ENCODE measurements around the gene RASSF4. TPM values are rescaled to one million over a fixed set of nuclear protein-coding genes. Genes with fewer than 3 reads are reported as not detected.
A peak's percentile ranks its signal among the peaks of the same experiment; 100 is the strongest.

RASSF4 gene
- total RNA-seq, 1 donor from 2014 or later = 2.5 TPM

GRCh38 chr10:44971935-44972757 is 12.5 kb downstream of the RASSF4 start:
- no peak overlapping the region for H3K4me3 Mint-ChIP-seq
- H3K4me1 Mint-ChIP-seq (ENCODE audit: low read depth) = peaks cover 45% of the 10 kb centered on the region
- DNase-seq (ENCODE audit: low spot score) = no peak
- H3K27ac Mint-ChIP-seq = no peak overlapping the region
- H3K9me3 Mint-ChIP-seq = no peaks in the 10 kb centered on the region
- no peaks in the 10 kb centered on the region for H3K27me3 Mint-ChIP-seq (ENCODE audit: insufficient read depth)
- intact Hi-C loops (cut with micrococcal nuclease) = loop anchor here (10.0 kb wide), 1 partner anchor 1053 kb away; no protein-coding TSS in a partner anchor
- no peaks in the 10 kb centered on the region for H3K36me3 Mint-ChIP-seq (ENCODE audit: low read depth)

- peaks cover 40% of the 10 kb centered on the region for H3K4me1 Mint-ChIP-seq (ENCODE audit: low read depth)
- H3K4me3 Mint-ChIP-seq = no peak overlapping the region
- H3K27me3 Mint-ChIP-seq (ENCODE audit: insufficient read depth) = no peaks in the 10 kb centered on the region
- no peak overlapping the region for H3K27ac Mint-ChIP-seq
- intact Hi-C loops (cut with micrococcal nuclease) = loop anchor here (10.0 kb wide), 1 partner anchor 1052 kb away; no protein-coding TSS in a partner anchor
- no peaks in the 10 kb centered on the region for H3K9me3 Mint-ChIP-seq
- no peak for DNase-seq (ENCODE audit: low spot score)
- H3K36me3 Mint-ChIP-seq (ENCODE audit: low read depth) = no peaks in the 10 kb centered on the region
These were observed 13.3 kb downstream of the RASSF4 start for GRCh38 chr10:44972874-44973306.

GRCh38 chr10:44973323-44974081 is 13.9 kb downstream of the RASSF4 start:
- Mint-ChIP-seq H3K27ac (peak overlapping the region; percentile 53), H3K4me3 (peak overlapping the region; percentile 35)

GRCh38 chr10:44974082-44974627 is 14.6 kb downstream of the RASSF4 start:
- H3K27ac Mint-ChIP-seq = no peak overlapping the region
- H3K4me3 Mint-ChIP-seq = peak overlapping the region; percentile 75
- no peaks in the 10 kb centered on the region for H3K27me3 Mint-ChIP-seq (ENCODE audit: insufficient read depth)

More at GRCh38 chr10:44973323-44974081, 13.9 kb downstream of the RASSF4 start:
- intact Hi-C loops (cut with micrococcal nuclease) = loop anchor here (10.0 kb wide), 1 partner anchor 1051 kb away; no protein-coding TSS in a partner anchor
- Mint-ChIP-seq H3K27me3 (ENCODE audit: insufficient read depth) (no peaks in the 10 kb centered on the region), H3K4me1 (ENCODE audit: low read depth) (peaks cover 40% of the 10 kb centered on the region), H3K9me3 (no peaks in the 10 kb centered on the region), H3K36me3 (ENCODE audit: low read depth) (no peaks in the 10 kb centered on the region)
- DNase-seq (ENCODE audit: low spot score) = no peak

DNA sequence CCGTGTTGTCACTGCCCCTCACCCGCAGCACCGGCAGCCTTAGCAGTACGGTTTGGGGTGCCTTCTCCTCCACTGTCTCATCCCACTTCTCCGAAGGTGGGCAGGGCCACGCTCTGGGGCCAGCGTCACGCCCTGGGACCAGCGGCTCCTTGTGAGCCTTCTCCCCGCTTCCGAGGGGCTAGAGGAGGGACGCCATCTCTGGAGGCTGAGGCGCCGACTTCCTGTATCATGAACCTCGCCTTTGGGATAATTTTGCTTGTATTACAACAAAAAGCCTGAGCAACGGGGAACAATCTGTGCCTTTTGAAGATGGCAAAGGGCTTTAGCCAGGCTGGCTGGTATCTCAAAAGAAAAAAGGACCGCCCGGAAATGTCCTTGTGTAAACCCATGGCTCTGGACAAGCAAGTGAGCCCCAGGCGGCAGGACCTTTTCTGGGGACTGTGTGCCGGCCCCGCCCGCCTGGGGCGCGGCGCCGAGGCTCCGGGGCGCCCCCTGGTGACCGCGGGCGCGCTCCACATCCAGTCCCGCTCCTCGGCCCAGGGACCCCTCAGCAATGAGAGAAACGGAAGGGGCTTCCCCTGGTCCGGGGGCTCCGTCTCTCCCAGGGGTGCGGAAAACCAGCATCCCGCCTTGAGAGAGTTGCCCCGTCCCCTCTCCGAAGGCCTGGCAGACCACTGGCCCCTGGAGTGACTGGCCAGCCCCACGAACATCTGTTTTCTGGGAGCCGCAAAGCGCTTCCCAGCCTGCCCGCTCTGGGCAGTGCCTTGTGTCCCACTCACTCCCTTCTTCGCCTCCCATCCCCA is 15.2 kb downstream of the RASSF4 start:
- peaks cover 35% of the 10 kb centered on the region for H3K4me1 Mint-ChIP-seq (ENCODE audit: low read depth)
- intact Hi-C loops (cut with micrococcal nuclease) = loop anchor here (1.0 to 10.0 kb wide), 5 partner anchors 9 to 1050 kb away; partner anchors contain the start of gene RASSF4
- H3K4me3 Mint-ChIP-seq = peak overlapping the region; percentile 75
- H3K9me3 Mint-ChIP-seq = no peaks in the 10 kb centered on the region
- no peaks in the 10 kb centered on the region for H3K27me3 Mint-ChIP-seq (ENCODE audit: insufficient read depth)
- no peaks in the 10 kb centered on the region for H3K36me3 Mint-ChIP-seq (ENCODE audit: low read depth)
- DNase-seq (ENCODE audit: low spot score) = peak; percentile 66
- peak overlapping the region; percentile 40 for H3K27ac Mint-ChIP-seq

More at GRCh38 chr10:44974082-44974627, 14.6 kb downstream of the RASSF4 start:
- Mint-ChIP-seq H3K4me1 (ENCODE audit: low read depth) (peaks cover 40% of the 10 kb centered on the region), H3K9me3 (no peaks in the 10 kb centered on the region), H3K36me3 (ENCODE audit: low read depth) (no peaks in the 10 kb centered on the region)
- no peak for DNase-seq (ENCODE audit: low spot score)
- intact Hi-C loops (cut with micrococcal nuclease) = loop anchor here (10.0 kb wide), 1 partner anchor 1051 kb away; no protein-coding TSS in a partner anchor

- H3K36me3 Mint-ChIP-seq (ENCODE audit: low read depth) = no peaks in the 10 kb centered on the region
- peak overlapping the region; percentile 40 for H3K27ac Mint-ChIP-seq
- peaks cover 39% of the 10 kb centered on the region for H3K4me1 Mint-ChIP-seq (ENCODE audit: low read depth)
- peak overlapping the region; percentile 67 for H3K4me3 Mint-ChIP-seq
- H3K27me3 Mint-ChIP-seq (ENCODE audit: insufficient read depth) = no peaks in the 10 kb centered on the region
- no peaks in the 10 kb centered on the region for H3K9me3 Mint-ChIP-seq
- intact Hi-C loops (cut with micrococcal nuclease) = loop anchor here (1.0 to 10.0 kb wide), 5 partner anchors 9 to 1049 kb away; partner anchors contain the start of gene RASSF4
- DNase-seq (ENCODE audit: low spot score) = no peak
These were observed 16.1 kb downstream of the RASSF4 start for GRCh38 chr10:44975431-44976331.

DNA sequence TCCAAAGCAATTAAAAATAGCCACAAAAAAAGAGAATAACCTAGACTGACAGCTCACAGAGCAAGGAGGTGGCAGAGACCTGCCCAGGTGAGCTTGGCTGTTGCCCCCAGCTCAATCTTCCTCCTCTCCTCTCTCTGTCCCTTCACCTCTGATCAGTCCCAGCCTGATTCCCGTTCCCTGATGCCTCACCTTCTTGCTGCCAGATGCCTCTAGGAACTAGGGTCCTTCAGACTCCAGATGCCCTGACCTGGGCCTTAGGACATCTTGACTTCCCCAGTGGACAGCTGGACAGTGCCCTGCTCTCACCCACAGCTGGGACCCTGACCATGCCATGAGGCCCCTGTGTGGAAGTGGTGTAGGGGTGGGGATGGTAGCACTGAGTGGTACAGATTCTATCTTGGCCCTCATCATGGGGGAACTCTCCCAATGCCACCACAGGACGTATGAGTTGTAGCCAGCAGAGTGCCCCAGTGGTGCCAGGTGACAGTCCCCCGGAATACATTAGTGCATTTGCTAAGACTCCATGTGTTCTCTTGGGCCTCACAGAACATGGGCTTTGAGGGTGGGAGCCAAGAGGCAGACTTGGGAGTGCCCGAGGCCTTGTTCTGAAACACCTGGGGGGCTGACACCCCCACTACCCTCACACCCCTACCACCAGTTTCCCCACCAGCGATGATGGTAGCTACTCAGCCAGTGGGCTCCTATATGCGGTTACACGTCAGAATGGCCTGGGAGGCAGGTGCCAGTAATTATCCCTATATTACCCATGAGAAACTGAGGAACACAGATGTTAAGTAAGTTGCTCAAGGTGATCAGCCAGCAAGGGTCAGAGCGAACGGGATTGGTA is 17.0 kb downstream of the RASSF4 start:
- H3K4me1 Mint-ChIP-seq (ENCODE audit: low read depth) = peaks cover 48% of the 10 kb centered on the region
- no peaks in the 10 kb centered on the region for H3K36me3 Mint-ChIP-seq (ENCODE audit: low read depth)
- no peaks in the 10 kb centered on the region for H3K27me3 Mint-ChIP-seq (ENCODE audit: insufficient read depth)
- no peak for DNase-seq (ENCODE audit: low spot score)
- H3K27ac Mint-ChIP-seq = peak overlapping the region; percentile 40
- H3K4me3 Mint-ChIP-seq = peak overlapping the region; percentile 67
- H3K9me3 Mint-ChIP-seq = no peaks in the 10 kb centered on the region
- intact Hi-C loops (cut with micrococcal nuclease) = loop anchor here (10.0 kb wide), 1 partner anchor 1048 kb away; no protein-coding TSS in a partner anchor

DNA sequence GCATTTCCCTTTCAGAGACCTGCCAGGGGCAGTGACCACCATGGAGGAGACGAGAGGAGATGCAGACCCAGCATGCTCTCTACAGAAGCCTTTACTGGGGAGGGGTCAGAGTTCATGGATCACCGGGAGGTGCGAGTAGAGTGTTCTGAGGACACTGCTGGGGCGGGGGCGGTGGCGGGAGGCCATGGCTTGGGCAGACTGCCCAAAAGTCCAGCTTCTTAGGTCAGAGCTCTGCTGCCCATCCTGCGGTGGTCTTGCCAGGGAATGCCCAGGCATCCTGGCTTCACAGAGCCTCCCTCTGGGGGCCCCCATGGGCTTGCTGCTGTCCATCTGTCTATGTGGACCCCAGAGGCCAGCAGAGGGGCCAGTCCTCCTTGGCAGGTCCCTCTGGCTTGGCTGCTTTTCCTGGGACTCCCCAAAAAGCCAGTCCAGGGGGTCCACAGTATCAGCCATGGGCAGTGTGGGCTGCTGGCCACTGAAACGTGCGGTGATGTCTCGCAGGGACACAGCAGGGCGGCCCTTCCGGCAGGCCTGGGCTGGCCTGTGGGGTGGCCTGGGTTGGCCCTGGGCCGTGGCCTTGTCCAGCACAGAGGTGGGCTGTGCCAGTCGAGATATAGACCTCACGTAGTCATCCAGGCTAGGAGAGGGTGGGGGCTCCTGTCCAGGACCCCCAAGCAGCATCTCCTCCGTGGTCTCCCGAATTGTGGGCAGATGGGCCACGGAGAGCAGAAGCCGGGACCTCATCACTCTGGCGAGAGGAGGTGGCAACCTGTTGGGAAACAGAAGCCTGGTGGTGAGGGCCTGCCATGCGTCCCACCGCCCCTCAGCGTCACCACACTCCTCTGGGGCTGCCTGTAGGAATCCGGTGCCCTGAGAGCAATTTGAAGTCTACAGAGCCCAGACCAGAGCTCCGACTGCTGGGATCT is 17.9 kb downstream of the RASSF4 start:
- Mint-ChIP-seq H3K9me3 (no peaks in the 10 kb centered on the region), H3K27me3 (ENCODE audit: insufficient read depth) (no peaks in the 10 kb centered on the region), H3K4me3 (peak overlapping the region; percentile 86), H3K27ac (peak overlapping the region; percentile 7), H3K36me3 (ENCODE audit: low read depth) (no peaks in the 10 kb centered on the region), H3K4me1 (ENCODE audit: low read depth) (peaks cover 50% of the 10 kb centered on the region)
- intact Hi-C loops (cut with micrococcal nuclease) = loop anchor here (10.0 kb wide), 1 partner anchor 1047 kb away; no protein-coding TSS in a partner anchor
- no peak for DNase-seq (ENCODE audit: low spot score)

DNA sequence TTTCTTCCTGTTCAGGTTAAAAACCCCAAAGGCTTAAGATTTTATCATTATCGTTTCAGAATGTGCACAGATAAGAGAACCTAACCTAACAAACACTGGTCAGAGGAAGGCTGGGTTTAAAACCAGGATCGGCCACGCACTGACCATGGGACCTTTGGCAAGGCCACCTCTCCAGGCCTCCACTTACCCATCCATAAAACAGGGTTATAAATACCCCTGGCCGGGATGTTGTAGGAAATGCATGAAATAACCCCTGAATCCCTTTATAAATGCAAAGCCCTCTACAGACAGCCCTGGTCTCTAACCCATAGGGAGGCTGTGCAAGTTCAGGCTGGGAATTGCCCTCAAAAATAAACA is 18.6 kb downstream of the RASSF4 start:
- Mint-ChIP-seq H3K4me1 (ENCODE audit: low read depth) (peaks cover 48% of the 10 kb centered on the region), H3K4me3 (peak overlapping the region; percentile 86), H3K36me3 (ENCODE audit: low read depth) (no peaks in the 10 kb centered on the region), H3K27ac (peak overlapping the region; percentile 74), H3K27me3 (ENCODE audit: insufficient read depth) (no peaks in the 10 kb centered on the region), H3K9me3 (no peaks in the 10 kb centered on the region)
- intact Hi-C loops (cut with micrococcal nuclease) = loop anchor here (10.0 kb wide), 1 partner anchor 1047 kb away; no protein-coding TSS in a partner anchor
- no peak for DNase-seq (ENCODE audit: low spot score)
